ENCODE measurements around the gene APOA4.

APOA4 gene

DNA sequence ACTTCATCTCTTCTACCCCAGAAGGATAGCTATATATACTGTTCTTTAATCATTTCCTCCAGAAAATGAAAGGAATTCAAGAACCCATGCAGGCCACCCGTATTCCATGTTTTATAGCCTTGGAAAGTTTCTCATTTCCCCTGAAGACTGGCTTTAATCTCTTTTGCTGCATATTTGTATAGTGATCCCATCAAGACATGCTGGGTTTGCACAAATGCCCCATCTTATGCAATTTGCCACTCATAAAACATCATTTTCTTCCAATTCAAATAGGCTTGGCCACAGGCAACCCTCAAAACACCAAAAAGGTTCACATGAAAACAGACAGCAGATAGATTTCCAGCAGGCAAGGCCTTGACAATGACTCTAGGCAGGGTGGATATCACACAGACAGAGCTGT is 42.6 kb upstream of the APOA4 start:
- no peak for TF ChIP-seq CTCF (IDR thresholded peaks at IDR 0.05; ENCODE audit: low read depth, low read length)

GRCh38 chr11:116864531-116864930 is 41.4 kb upstream of the APOA4 start:
- TF ChIP-seq CTCF (IDR thresholded peaks at IDR 0.05; ENCODE audit: low read depth, low read length): no peak

More for the DNA sequence above, 42.6 kb upstream of the APOA4 start:
- no peak overlapping the region for H3K4me3 ChIP-seq (ENCODE audit: low read depth, low read length)

GRCh38 chr11:116862951-116863350 is 39.8 kb upstream of the APOA4 start:
- TF ChIP-seq CTCF (IDR thresholded peaks at IDR 0.05; ENCODE audit: low read depth, low read length): no peak
- no peak overlapping the region for H3K4me3 ChIP-seq (ENCODE audit: low read depth, low read length)

More at GRCh38 chr11:116864531-116864930, 41.4 kb upstream of the APOA4 start:
- no peak overlapping the region for H3K4me3 ChIP-seq (ENCODE audit: low read depth, low read length)

DNA sequence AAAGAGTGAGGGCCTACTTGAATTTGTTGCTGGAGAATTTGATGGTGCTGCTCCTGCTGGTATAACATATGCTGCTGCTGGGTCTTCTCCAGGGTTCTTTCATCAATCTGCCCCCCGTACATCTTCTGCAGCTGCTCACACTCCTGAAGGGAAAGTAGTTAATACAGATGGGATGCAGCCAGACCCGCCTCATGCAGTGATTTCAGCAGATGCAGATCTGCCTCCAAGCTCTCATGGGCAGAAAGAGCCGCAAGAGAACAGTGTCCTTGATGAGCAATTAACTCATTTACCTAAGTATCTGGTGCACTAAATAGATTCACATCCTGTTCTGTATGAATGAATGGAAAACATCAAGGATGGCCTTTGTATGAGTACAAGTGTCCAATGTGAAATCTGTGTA is 39.1 kb upstream of the APOA4 start:
- no peak overlapping the region for H3K4me3 ChIP-seq (ENCODE audit: low read depth, low read length)
- no peak for TF ChIP-seq CTCF (IDR thresholded peaks at IDR 0.05; ENCODE audit: low read depth, low read length)

DNA sequence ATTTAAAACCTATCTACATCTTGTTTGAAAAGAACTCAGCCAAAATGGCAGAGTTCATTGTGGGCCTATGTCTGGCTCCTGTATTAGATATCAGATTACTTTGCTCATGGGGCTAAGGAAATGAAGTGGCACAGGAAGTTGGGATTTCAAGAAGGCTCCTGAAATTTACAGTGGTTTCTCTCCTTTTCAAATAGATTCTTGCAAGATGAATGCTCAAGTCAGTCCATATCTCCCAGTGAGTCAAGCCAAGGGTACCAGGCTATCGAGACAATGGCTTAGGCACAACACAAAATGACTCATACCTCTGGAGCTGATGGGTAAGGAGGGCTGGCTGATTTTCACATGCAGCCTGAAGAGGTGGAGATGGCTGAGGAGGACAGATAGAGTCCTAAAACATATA is 38.4 kb upstream of the APOA4 start:
- no peak overlapping the region for H3K4me3 ChIP-seq (ENCODE audit: low read depth, low read length)
- no peak for TF ChIP-seq CTCF (IDR thresholded peaks at IDR 0.05; ENCODE audit: low read depth, low read length)

DNA sequence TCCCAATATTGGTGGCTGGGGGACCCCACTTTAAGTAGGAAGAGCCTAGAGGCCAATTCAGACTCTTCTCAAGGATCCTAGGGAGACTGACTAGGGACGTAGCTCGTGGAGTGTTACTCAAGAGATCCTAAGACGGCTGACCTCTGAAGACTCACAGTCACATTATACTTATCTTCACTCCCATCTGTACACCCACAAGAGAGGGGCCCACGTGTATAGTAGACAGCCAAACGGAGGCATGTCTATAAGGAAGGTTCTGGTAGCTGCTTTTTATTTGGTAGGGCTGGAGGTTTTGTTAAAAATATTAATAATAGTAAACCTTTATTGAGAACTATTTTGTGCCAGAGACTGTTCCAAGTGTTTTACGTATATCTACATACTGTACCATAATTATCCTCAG is 37.2 kb upstream of the APOA4 start:
- TF ChIP-seq CTCF (IDR thresholded peaks at IDR 0.05; ENCODE audit: low read depth, low read length): no peak
- H3K4me3 ChIP-seq (ENCODE audit: low read depth, low read length): no peak overlapping the region

GRCh38 chr11:116859175-116859574 is 36.1 kb upstream of the APOA4 start:
- TF ChIP-seq CTCF (IDR thresholded peaks at IDR 0.05; ENCODE audit: low read depth, low read length): no peak

More at GRCh38 chr11:116859175-116859574, 36.1 kb upstream of the APOA4 start:
- H3K4me3 ChIP-seq (ENCODE audit: low read depth, low read length): no peak overlapping the region
